Transverse colon (tissue), 4 donors: ENCODE measurements around the gene ENKUR.

Source experiments
- EP300 ChIP-seq: sonication (generic); formaldehyde crosslinking; IDR thresholded peaks from one replicate; pipeline ENCODE4 v1.6.1; 2017; ENCODE audit warnings: antibody characterized with exemption, low read depth
- POLR2AphosphoS5 ChIP-seq, 3 donors: sonication (generic); formaldehyde crosslinking; IDR thresholded peaks; one replicate each; pipeline ENCODE4 v1.6.1; 2016; ENCODE audit warnings: antibody characterized with exemption in 3 of 3
- TF ChIP-seq, protein P1 (sequence below), 5 experiments: fragments of 200-600 bp in 3 of 5; fragments of 450-650 bp in 2 of 5; sonication (generic) in 3 of 5; IDR thresholded peaks; 1 replicate in 2 of 5; 2 replicates in 3 of 5; pipeline ENCODE4 v1.5.1; 2016 to 2017; ENCODE audit warnings: antibody characterized with exemption in 5 of 5, inconsistent platforms in 3 of 5, mild to moderate bottlenecking in 2 of 5, moderate library complexity in 1 of 5

DNA sequence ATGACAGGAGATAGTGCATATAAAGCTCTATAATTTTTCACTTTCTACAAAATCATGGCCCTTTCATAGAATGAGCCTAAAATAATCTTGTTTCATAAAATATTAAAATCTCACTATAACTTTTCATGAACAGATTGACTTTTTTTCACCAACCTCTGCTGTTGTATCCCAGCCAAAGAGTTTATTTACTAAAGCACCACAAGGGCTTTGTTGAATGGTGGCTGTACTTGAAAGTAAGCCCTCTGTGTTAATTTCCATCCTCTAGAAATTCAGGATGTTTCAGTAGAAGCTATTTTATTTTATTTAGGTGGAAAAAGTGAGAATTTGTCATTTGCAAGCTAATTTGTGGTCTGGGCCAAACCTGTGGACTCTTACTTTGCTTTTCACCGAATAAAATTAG is 30.7 kb upstream of the ENKUR start:
- TF ChIP-seq POLR2AphosphoS5 (IDR thresholded peaks at IDR 0.05) (no peak), EP300 (no peak)
- TF ChIP-seq, protein P1, sequence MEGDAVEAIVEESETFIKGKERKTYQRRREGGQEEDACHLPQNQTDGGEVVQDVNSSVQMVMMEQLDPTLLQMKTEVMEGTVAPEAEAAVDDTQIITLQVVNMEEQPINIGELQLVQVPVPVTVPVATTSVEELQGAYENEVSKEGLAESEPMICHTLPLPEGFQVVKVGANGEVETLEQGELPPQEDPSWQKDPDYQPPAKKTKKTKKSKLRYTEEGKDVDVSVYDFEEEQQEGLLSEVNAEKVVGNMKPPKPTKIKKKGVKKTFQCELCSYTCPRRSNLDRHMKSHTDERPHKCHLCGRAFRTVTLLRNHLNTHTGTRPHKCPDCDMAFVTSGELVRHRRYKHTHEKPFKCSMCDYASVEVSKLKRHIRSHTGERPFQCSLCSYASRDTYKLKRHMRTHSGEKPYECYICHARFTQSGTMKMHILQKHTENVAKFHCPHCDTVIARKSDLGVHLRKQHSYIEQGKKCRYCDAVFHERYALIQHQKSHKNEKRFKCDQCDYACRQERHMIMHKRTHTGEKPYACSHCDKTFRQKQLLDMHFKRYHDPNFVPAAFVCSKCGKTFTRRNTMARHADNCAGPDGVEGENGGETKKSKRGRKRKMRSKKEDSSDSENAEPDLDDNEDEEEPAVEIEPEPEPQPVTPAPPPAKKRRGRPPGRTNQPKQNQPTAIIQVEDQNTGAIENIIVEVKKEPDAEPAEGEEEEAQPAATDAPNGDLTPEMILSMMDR (IDR thresholded peaks at IDR 0.05) = no peak
